Measurements from ENCODE around the gene MAPK7.

GRCh38 chr17:19346351-19347255 is 31.7 kb upstream of the MAPK7 start:
- TF ChIP-seq CTCF (conservative IDR thresholded peaks at IDR 0.05; ENCODE audit: low read length), result no peak
- no peak for TF ChIP-seq EZH2phosphoT487 (IDR thresholded peaks at IDR 0.05; ENCODE audit: borderline replicate concordance, low read depth, low read length)
